OCI-LY7 (cell line): ENCODE results near the gene TUBA1C. TPM values are rescaled to one million over a fixed set of nuclear protein-coding genes. Genes with fewer than 3 reads are reported as not detected.
"Not testable (repeated sequence)": the region's sequence is repeated elsewhere in the genome, so short reads cannot be mapped to it uniquely, and the experiment has no call there.

Experiments
- BruUV-seq: library from RNA; stranded (reverse); fragments of 400-500 nt; replicated peaks from 2 replicates; lab custom pipeline; 2021; lab: Mats Ljungman, UMichigan
- CTCF ChIA-PET: fragments of 300-600 bp; sonication (Branson Sonifier 250); formaldehyde crosslinking; loops from one replicate; lab custom pipeline; 2022; ENCODE audit warnings: antibody characterized with exemption; ENCODE audit not compliant: unreplicated experiment; lab: Charles Lee
- POLR2A ChIA-PET: fragments of 300-600 bp; sonication (Branson Sonifier 250); formaldehyde crosslinking; loops from one replicate; lab custom pipeline; 2022; ENCODE audit warnings: antibody characterized with exemption; lab: Charles Lee
- DNase-seq: peaks from one replicate; pipeline ENCODE4 v3.0.0-alpha.2; 2015; ENCODE audit warnings: low spot score
- H2AFZ ChIP-seq: fragments of 200-600 bp; sonication (generic), shearing (Covaris generic); 2 replicates; pipeline ENCODE4 v1.6.1; 2014; ENCODE audit warnings: mild to moderate bottlenecking, antibody characterized with exemption, low read length, moderate library complexity
- H3K27ac ChIP-seq: fragments of 200-600 bp; sonication (generic); 2 replicates; pipeline ENCODE4 v1.5.1; 2014; ENCODE audit warnings: mixed run types, low read depth, mild to moderate bottlenecking, moderate library complexity, low read length, inconsistent platforms; ENCODE audit not compliant: poor library complexity, severe bottlenecking
- H3K36me3 ChIP-seq: fragments of 200-600 bp; sonication (generic); 2 replicates; pipeline ENCODE4 v1.6.1; 2014; ENCODE audit warnings: mild to moderate bottlenecking, antibody characterized with exemption, low read length, moderate library complexity, mixed read lengths; ENCODE audit not compliant: insufficient read depth
- H3K4me1 ChIP-seq: fragments of 200-600 bp; sonication (generic); 2 replicates; pipeline ENCODE4 v1.5.1; 2014; ENCODE audit warnings: mild to moderate bottlenecking, low read length; ENCODE audit not compliant: insufficient read depth, poor library complexity, severe bottlenecking
- H3K4me2 ChIP-seq: fragments of 200-600 bp; sonication (generic); 2 replicates; pipeline ENCODE4 v1.6.1; 2014; ENCODE audit warnings: mild to moderate bottlenecking, low read length
- H3K4me3 ChIP-seq: fragments of 200-600 bp; sonication (generic); 2 replicates; pipeline ENCODE4 v1.5.1; 2014; ENCODE audit warnings: mild to moderate bottlenecking, low read depth, low read length; ENCODE audit not compliant: poor library complexity, severe bottlenecking
- H3K79me2 ChIP-seq: fragments of 200-600 bp; sonication (generic); 2 replicates; pipeline ENCODE4 v1.6.1; 2016; ENCODE audit warnings: low read depth, mild to moderate bottlenecking, low read length, moderate library complexity, mixed read lengths; ENCODE audit not compliant: insufficient read depth
- H3K9me2 ChIP-seq: fragments of 200-600 bp; sonication (generic); 2 replicates; pipeline ENCODE4 v1.6.1; 2016; ENCODE audit warnings: mild to moderate bottlenecking, low read length, mixed read lengths; ENCODE audit not compliant: insufficient read depth
- H3K9me3 ChIP-seq: fragments of 200-600 bp; sonication (generic); 2 replicates; pipeline ENCODE4 v1.6.1; 2014; ENCODE audit warnings: mild to moderate bottlenecking, mixed run types, low read length, mixed read lengths
- H4K20me1 ChIP-seq: fragments of 200-600 bp; sonication (generic); 2 replicates; pipeline ENCODE4 v1.6.1; 2014; ENCODE audit warnings: mild to moderate bottlenecking, antibody characterized with exemption, low read length, moderate library complexity, mixed read lengths; ENCODE audit not compliant: insufficient read depth
- EZH2phosphoT487 ChIP-seq: fragments of 200-600 bp; sonication (generic); IDR thresholded peaks from 2 replicates; pipeline ENCODE4 v1.6.1; 2018; ENCODE audit warnings: low read depth, borderline replicate concordance, mild to moderate bottlenecking, mixed run types, antibody characterized with exemption, low read length, moderate library complexity, mixed read lengths
- intact Hi-C: fragments of 100-400 bp; cut with micrococcal nuclease; formaldehyde crosslinking; loops from one replicate; pipeline ENCODE4 v1.10.0; 2022; ENCODE audit not compliant: unreplicated experiment
- total RNA-seq, 2 experiments: library from RNA; depleted of rRNA in 1 of 2; stranded (reverse); fragments of >200 nt in 1 of 2; shearing (Covaris generic) in 1 of 2; gene quantifications; 2 replicates each; pipeline ENCODE4 v1.2.3, GENCODE V29; 2014 to 2022
- TF ChIP-seq, protein P1 (sequence below): fragments of 200-600 bp; sonication (generic); conservative IDR thresholded peaks from 2 replicates; pipeline ENCODE4 v1.5.1; 2014; ENCODE audit warnings: mild to moderate bottlenecking, antibody characterized with exemption, low read length, moderate library complexity, mixed read lengths

Gene TUBA1C
- total RNA-seq, 2 experiments from 2014 or later: 276 to 291 TPM

DNA sequence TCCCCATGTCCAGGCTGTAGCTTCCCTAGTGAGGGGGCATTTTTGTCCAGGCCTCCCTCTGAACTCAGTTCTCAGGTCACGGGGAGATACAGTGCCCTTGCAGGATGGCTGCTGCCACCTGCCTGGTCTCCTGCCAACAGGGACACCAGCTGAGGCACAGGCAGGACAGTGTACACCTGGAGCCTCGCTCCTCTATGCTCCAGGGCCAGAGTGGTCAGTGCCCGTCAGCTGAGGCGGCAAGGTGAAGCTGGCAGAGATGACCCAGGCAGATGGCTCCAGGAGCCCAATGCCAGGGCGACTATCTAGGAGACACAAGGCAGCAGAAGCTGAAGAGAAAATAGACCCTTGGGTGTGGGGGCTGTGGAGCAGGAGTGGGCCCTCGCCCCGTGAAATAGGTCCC is 12.6 kb downstream of the TUBA1C start:
- CTCF ChIA-PET: no interaction called here
- H3K27ac ChIP-seq: no peak overlapping the region
- H3K4me3 ChIP-seq: no peak overlapping the region
- no peak overlapping the region for H3K4me2 ChIP-seq
- peaks cover 16% of the 10 kb centered on the region for H3K36me3 ChIP-seq
- H3K9me2 ChIP-seq: no peaks in the 10 kb centered on the region
- no peaks in the 10 kb centered on the region for H3K79me2 ChIP-seq
- H4K20me1 ChIP-seq: no peaks in the 10 kb centered on the region
- intact Hi-C loops: no loop called here
- no peak overlapping the region for H2AFZ ChIP-seq
- no peaks in the 10 kb centered on the region for H3K9me3 ChIP-seq
- TF ChIP-seq, protein P1, sequence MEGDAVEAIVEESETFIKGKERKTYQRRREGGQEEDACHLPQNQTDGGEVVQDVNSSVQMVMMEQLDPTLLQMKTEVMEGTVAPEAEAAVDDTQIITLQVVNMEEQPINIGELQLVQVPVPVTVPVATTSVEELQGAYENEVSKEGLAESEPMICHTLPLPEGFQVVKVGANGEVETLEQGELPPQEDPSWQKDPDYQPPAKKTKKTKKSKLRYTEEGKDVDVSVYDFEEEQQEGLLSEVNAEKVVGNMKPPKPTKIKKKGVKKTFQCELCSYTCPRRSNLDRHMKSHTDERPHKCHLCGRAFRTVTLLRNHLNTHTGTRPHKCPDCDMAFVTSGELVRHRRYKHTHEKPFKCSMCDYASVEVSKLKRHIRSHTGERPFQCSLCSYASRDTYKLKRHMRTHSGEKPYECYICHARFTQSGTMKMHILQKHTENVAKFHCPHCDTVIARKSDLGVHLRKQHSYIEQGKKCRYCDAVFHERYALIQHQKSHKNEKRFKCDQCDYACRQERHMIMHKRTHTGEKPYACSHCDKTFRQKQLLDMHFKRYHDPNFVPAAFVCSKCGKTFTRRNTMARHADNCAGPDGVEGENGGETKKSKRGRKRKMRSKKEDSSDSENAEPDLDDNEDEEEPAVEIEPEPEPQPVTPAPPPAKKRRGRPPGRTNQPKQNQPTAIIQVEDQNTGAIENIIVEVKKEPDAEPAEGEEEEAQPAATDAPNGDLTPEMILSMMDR: no peak
- TF ChIP-seq EZH2phosphoT487: no peak
- POLR2A ChIA-PET: no interaction called here
- no TSS peak for BruUV-seq
- no peaks in the 10 kb centered on the region for H3K4me1 ChIP-seq
- no peak for DNase-seq

DNA sequence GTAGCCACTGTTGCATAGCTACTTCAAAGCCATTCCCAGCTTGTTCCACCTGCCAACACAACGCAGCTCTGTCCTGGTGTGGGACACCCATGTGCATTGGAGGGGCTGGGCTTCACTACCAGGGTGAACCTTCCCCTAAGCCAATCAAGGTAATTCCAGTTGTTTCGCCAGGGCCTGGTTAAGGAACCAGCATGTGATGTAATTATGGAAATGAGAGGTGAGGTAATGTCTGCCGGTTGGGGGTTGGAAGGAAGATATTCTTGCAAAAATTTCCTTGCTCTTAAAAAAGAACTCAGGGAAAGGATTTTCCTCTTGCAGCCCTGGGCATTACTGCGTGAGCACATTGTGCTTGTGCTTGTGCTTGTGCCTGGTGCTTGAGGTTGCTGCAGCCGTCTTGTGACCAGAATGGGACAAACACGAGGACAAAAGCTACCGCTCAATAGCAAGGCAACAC is 14.9 kb downstream of the TUBA1C start:
- no TSS peak for BruUV-seq
- DNase-seq: no peak
- intact Hi-C loops: no loop called here
- no peaks in the 10 kb centered on the region for H3K9me2 ChIP-seq
- POLR2A ChIA-PET: interaction anchor here (0.5 to 1.0 kb wide), 4 partner anchors 15 to 326 kb away, joined by 3 to 8 read pairs (median 4); partner anchors contain the start of genes FAM186B and PRPH
- H3K9me3 ChIP-seq: no peaks in the 10 kb centered on the region
- H3K79me2 ChIP-seq: no peaks in the 10 kb centered on the region
- H3K4me3 ChIP-seq: no peak overlapping the region
- H3K4me1 ChIP-seq: no peaks in the 10 kb centered on the region
- H3K4me2 ChIP-seq: no peak overlapping the region
- H4K20me1 ChIP-seq: no peaks in the 10 kb centered on the region
- no peaks in the 10 kb centered on the region for H3K36me3 ChIP-seq
- CTCF ChIA-PET: no interaction called here
- no peak overlapping the region for H3K27ac ChIP-seq
- H2AFZ ChIP-seq: no peak overlapping the region
- TF ChIP-seq EZH2phosphoT487: no peak
- TF ChIP-seq, protein P1: no peak

DNA sequence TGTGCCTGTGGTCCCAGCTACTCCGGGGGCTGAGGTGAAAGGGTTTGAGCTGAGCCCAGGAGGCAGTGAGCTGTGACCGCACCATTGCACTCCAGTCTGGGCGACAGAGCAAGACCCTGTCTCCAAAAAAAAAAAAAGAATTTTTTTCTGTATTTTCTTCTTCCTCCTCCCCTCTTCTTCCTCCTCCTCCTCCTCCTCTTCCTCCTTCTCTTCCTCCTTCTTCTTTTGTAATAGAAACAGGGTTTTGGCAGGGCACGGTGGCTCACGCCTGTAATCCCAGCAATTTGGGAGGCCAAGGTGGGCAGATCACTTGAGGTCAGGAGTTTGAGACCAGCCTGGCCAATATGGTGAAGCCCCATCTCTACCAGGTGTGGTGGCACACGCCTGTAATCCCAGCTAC is 15.7 kb downstream of the TUBA1C start:
- H3K9me2 ChIP-seq, CTCF ChIA-PET, intact Hi-C loops, DNase-seq, H3K9me3 ChIP-seq, H3K27ac ChIP-seq, H3K36me3 ChIP-seq, H3K4me3 ChIP-seq, H3K4me2 ChIP-seq, H3K4me1 ChIP-seq, H2AFZ ChIP-seq, H3K79me2 ChIP-seq, BruUV-seq, H4K20me1 ChIP-seq: not testable (repeated sequence)
- POLR2A ChIA-PET: interaction anchor here (0.5 to 0.6 kb wide), 2 partner anchors 32 to 65 kb away, joined by 3 to 8 read pairs; no protein-coding TSS in a partner anchor
